ENCODE results near the gene TMEM181. TPM values are rescaled to one million over a fixed set of nuclear protein-coding genes. Genes with fewer than 3 reads are reported as not detected.
"Not testable (repeated sequence)": the region's sequence is repeated elsewhere in the genome, so short reads cannot be mapped to it uniquely, and the experiment has no call there.

TMEM181 gene
- polyA plus RNA-seq, 4 donors = 20.5 to 24.7 (median 22.5) TPM

DNA sequence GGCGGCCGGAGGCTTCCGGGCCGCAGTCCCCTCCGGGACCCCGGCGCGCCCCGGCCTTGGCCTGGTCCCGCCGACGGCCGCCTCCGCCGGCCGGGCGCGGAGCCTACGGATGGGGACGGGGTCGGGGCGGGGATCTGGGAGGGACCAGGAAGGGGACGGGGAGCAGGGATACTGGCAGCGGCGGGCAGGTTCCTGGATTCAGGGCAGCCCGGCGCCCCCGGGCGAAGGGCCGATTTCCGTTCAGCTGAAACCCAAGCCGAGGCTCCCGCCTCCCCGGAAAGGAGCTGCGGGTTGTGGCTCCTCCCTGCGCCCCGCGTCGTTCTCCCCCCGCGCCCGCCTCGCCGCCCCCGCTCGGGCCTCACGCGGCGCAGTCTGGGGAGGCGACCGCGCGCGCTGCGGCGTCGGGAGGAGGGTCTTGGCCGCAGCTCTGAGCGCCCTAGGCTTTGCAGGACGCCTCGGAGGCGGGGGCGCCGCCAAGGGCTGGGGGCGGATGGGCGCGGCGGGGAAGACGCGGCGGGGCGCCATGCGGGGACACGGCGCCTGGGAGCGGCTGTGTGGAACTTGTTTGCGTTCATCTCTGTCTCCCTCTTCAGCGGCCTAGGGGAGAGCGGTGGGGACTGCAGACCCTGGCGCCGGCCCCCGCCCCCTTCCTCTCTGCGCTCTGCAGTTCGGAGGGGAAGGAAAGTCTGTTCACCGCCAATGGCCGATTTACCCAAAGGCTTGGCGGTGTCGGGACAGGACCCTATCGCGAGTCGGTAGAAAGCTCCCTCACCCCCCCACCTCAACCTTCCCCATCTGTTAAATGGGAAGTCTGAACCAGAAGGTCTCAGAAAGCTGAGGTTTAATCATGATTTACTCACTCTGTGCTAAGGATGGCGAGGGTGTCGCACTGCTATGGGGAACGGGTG, 22.7 kb upstream of the TMEM181 start:
- DNase-seq (ENCODE audit: low read depth in 4 of 4, low spot score in 2 of 4) = no peak

DNA sequence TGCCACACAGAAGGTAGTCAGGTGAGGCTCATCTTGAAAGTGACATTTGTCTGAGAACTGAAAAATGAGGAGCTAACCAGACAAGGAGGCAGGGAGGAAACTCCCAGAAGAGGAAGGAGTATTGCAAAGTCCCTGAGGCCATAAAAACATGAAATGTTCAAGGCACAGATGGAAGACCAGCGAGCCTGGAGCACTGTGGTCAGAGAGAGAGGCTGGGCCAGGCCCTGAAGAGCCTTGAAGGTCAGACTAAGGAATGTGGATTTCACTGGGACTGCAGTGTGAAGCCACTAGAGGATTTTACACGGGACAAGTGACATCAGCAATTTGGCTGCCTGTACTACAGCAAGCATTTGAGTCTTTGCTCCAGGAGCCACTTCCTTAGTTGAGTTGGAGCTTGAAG, 21.1 kb upstream of the TMEM181 start:
- DNase-seq (ENCODE audit: low read depth in 4 of 4, low spot score in 2 of 4) = no peak

DNA sequence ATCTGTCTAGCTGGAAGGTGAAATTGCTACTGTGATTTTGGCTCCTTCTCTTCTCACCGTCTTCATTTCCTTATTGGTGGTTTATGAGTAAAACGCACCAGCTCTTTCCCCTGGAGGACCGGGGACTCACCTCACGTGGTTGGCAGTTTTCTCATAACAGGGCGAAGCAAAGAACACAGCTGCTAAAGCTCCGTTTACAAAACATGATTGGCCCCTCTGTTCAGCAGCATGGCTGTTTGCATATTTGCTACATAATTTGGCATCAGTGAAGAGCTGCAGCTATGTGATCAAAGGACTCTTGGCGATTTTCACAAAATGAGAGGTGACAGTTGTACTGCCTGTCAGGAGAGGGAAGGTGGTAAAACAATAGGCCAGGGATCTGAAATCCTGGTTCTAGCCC, 20.5 kb upstream of the TMEM181 start:
- DNase-seq (ENCODE audit: low read depth in 4 of 4, low spot score in 2 of 4) = no peak

DNA sequence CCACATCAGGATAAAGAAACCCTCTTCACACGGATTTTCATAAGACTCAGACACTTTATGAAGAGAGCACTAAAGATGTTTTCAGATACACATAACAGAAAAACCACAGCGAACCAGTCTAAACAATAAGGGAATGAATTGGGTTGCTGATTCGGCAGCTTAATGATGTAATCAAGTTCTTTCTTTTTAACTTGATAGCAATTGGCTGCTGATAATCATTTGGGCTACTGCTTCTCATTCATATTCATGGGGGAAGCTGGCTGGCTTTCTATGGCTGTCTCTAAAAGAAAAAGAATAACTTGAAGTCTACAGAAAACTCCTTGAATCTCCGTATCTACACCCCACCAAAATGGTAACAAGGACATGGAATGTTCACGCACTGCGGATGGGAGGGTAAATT, 20.0 kb upstream of the TMEM181 start:
- no peak for DNase-seq (ENCODE audit: low read depth in 4 of 4, low spot score in 2 of 4)

DNA sequence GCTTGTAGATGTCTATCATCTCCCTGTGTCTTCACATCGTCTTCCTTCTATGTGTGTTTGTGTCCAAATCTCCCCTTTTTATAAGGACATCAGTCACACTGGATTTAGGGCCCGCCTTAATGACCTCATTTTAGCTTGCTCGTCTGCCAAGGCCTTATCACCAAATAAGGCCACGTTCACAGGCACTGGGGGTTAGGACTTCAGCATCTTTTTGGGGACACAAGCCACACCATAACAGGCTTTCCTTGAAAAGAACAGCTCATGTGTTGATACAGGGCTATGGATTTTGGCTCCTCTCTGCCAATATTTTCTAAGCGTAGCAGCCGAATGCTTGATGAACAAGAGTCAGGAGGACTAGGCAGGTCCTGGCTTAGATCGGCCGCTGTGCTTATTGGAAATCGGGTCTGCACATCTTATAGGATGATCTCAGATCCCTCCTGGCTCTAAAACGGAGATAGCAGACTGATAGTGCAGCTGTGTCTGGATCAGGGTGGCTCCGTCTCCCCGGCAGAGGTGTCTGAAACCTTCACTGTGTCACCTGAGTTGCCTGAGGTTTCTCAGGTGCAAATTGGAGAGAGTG, 16.2 kb upstream of the TMEM181 start:
- no peak for DNase-seq (ENCODE audit: low read depth in 4 of 4, low spot score in 2 of 4)

DNA sequence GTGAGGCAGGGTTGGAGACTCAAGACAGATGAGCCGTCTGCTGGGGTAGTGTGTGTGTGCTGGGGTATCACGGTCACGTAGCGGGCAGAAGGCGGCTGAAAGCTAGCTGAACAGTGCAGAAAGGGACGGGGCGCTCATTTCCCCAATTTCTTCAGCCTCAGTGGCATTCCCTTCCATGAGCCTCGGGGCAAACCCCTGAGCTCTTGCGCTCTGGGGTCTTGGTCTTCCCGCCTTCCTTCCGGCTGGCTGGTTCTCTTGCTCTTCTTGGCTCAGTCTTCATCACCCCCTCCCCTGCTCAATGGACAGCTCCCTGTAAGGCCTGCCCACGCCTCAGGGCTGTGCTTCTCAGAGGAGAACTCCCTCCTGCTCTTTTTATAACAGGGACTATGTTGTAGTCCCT, 15.5 kb upstream of the TMEM181 start:
- DNase-seq (ENCODE audit: low read depth in 4 of 4, low spot score in 2 of 4) = no peak

DNA sequence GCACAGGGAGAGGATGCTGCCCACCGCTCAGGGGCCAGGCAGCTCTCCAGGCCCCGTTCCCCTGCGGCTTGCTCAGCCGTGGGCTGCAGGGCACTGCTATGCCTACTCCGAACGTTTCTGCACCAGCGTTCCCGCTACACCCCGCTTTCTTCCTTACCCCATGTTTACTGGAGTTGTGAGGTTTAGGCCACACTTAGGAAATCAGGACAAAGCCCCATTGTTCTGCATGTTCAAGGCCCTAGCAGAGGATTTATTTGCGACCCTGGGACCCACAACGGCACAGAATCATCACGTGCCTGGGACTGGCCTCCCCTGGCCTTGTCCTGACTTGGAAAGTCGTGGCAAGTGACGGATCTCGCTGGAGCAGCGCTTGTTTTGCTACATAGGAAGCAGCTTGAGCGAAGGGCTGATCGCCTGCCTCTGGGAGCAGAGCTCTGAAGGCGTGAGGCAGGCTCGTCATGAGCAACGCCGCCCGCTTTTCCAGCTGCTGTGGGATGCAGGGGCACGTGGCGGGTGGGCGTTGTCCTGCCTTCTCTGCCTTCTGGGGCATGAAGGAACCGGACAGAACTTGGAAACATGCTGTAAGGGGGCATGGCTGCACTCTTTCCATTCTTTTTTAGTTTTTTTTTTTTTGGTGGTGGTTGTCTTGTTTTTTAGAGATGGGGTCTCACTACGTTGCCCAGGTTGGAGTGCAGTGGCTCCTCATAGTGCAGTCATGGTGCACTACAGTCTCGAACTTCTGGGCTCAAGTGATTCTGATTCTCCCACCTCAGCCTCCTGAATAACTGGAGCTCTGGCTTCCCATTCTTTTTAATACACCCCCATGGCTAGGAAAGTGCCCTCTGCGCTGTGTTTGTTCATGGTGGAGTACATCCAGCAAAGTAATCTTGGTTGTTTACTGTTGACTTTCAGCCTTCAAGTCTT, 14.6 kb upstream of the TMEM181 start:
- no peak for DNase-seq (ENCODE audit: low read depth in 4 of 4, low spot score in 2 of 4)

DNA sequence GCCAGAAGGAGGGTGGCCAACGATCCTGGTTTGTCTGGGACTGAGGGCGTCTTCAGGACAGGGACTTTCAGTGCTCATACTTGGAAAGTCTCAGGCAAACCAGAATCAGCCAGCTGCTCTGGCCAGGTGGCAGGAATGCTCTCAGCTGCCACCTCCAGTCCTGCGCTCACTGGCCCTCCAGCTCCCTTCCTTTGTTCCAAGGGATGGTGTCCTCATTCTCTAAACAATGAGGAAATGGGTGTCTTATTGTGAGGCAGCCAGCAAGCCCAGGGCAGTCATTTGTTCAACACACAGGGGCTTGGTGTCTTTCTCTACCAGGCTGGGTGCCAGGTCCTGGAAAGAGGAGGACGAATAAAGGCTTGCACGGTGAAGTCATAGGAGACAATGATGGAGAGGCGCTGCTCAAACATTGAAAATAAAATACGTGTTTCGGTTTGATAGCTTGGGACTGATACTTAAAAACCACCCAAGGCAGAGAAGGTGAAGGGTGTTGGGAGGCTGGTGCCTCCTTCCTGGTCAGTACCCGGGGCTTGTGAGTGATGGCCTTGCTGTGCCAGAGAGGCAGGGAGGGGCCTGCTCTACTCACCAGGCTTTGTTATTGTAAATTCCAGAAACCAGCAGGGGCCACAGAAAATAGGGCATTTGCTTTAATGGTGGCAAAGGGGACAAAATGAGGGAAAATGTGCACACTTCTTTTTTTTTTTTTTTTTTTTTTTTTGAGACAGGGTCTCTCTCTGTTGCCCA, 11.3 kb upstream of the TMEM181 start:
- no peak for DNase-seq (ENCODE audit: low read depth in 4 of 4, low spot score in 2 of 4)

DNA sequence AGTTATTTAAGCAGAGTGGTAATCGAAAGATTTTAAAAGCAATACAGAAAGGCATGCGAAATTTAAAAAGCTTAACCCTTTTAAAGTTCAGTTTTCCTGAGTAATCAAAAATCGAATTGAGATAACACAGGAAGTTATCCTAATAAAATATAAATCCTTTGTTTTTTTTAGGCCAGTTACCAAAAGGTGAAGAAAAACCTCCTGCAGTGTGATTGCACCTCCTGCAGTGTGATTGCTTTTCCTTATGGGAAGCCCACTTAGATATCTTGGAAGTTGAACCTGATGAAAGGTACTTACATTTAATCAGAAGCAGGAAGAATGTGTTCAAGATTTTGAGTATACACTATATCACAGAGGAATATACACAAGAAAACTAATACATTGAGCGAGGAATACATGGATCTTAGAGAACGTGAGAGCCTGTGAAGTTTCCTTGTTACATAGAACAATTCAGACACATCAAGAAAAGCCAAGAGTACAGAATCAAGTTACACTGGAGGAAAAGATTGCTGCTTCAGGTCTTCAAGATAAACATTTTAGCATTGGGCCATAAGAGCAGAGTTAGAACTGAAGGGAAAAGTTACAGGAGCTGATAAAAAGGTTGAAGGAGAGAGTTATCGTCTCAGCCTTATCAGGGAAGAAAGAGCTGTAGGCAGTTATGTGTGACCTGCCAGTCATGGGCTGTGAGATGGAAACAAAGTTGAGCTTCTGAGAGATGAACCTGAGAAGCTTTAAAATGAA, 7.7 kb upstream of the TMEM181 start:
- DNase-seq (ENCODE audit: low read depth in 4 of 4, low spot score in 2 of 4) = no peak

DNA sequence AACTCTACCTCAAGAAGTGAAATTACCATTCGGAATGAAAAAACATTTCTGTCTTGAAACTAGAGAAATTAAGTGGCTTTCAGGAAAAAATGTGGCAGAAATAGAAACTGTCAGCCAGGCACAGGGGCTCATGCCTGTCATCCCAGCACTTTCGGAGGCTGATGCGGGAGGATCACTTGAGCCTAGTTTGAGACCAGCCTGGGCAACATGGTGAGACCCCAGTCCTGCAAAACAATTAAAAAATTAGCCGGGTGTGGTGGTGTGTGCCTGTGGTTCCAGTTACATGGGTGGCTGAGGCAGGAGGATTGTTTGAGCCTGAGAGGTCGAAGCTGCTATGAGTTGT, 7.1 kb upstream of the TMEM181 start:
- DNase-seq (ENCODE audit: low read depth in 4 of 4, low spot score in 2 of 4) = no peak

DNA sequence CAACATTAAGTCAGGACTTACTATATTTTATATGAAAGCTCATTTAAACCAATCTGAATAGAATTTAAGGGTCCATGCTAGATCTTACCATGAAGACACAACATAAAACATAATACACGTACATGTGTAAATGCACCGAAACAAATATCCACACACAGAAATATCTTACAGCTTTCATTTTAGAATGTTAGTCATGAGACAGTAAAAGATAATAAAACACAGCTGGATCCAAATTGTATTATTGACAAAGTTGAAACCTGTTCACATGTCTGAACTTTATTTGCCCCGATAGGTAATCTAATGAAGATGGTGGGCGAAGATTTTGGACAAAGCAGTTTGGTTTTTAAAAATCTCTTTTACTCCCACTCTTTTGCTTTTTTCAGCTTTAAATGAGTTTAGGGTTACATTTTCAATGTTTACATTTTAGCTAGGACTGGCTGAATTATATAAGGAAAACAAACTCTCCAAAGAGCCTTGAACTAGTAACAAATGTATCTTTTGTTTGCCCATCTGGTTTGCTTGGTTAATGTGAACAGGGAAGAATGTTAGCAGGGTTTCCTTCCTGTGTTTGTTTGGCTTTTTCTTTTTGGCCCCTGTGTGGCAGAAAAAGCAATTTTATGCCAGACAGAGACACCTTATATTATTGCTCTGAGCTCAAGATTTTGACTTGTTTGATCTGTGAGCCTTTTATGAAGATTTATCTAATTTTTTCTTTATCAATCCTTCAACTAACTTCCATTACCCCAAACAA, 5.1 kb upstream of the TMEM181 start:
- DNase-seq (ENCODE audit: low read depth in 4 of 4, low spot score in 2 of 4) = no peak

DNA sequence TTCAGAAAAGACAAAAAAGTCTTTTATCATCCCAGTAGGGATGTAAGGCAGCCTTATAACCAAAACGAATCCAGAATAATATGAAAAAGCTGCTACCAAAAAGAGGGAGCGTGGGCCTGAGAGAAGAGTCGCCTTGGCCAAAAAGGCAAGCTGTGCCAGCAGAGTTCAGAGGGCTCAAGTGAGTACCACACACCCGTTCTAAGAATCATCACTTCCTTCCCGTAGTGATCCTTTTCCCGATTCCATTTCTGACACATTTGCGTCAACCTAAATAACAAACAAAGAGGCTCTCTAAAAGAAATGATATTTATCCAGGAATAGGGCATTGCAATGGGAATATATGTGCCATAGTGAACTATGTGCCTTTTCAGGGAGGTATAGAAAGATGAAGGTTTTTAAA, 3.8 kb upstream of the TMEM181 start:
- DNase-seq (ENCODE audit: low read depth in 4 of 4, low spot score in 2 of 4) = no peak

DNA sequence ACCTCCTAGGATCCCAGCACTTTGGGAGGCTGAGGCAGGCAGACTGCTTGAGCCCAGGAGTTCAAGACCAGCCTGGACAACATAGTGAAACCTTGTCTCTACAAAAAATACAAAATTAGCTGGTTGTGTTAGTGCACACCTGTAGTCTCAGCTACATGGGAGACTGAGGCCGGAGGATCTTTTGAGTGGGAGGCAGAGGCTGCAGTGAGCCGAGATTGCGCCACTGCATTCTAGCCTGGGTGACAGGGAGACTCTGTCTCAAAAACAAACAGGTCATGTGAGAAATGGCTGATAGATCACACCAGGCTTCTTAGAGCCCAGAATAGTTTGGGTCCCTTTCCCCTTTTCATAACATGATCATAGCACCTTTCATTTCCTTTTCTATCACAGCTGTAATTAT, 2.8 kb upstream of the TMEM181 start:
- DNase-seq (ENCODE audit: low read depth in 4 of 4, low spot score in 2 of 4) = not testable (repeated sequence)

DNA sequence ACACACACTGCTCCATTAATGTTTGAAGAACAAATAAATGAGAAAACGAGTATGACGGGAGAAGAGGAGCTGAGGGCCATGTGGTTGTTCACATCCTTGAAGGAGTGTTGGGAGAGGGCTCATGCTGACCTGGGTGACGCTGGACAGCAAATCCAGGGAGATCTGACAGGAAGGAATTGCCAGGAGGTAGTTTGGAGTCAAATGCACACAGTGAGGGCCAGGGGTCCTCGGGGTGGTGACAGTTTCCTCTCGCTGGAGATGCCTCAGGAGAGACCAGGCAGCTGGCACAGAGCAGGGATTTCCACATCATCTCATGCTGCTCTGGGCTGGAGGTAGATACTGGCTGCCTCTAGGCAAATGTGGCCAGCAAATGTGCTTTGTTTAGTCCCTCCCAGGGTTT, 2.0 kb upstream of the TMEM181 start:
- DNase-seq (ENCODE audit: low read depth in 4 of 4, low spot score in 2 of 4) = no peak

DNA sequence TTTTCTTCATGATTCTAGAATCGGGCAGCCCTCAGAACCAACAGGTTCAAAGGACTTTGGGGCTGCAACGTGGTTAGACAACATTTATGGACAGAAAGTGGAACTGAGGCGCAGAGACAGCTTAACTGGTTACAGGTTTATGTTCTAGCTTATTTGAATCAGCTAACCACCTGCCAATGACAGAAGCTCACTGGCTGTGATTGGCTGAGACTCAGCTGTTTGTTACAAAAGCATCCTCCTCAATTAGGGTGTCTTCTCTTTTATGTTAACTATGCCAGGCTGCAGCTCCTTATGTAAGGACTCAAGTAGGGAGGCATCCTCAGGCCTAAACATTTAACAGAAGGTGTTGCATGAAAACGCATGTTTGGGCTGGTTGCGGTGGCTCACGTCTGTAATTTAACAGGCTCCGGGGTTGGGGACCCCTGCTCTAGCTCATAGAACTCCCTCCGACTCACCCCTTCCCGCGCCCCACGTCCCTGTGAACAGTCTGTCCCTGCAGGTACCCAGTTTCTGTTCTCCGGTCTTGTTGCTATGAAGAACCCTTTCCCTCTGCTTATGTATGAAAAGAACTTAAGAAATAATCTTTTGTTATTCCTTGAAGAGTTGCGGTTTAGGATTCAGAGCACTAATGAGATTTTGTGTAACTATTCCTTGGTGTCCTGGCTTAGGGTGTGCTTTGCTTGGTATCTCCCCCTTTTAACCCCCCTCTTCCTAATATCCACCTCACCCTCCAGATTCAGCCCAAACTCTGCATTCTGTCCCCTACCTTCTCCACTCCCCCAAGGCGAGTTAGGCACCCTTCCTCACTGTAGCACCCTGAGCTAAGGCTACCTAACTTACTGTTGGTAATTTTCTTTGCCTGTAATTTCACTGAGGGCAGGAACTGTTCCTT, 1.2 kb upstream of the TMEM181 start:
- DNase-seq (ENCODE audit: low read depth in 4 of 4, low spot score in 2 of 4) = no peak

DNA sequence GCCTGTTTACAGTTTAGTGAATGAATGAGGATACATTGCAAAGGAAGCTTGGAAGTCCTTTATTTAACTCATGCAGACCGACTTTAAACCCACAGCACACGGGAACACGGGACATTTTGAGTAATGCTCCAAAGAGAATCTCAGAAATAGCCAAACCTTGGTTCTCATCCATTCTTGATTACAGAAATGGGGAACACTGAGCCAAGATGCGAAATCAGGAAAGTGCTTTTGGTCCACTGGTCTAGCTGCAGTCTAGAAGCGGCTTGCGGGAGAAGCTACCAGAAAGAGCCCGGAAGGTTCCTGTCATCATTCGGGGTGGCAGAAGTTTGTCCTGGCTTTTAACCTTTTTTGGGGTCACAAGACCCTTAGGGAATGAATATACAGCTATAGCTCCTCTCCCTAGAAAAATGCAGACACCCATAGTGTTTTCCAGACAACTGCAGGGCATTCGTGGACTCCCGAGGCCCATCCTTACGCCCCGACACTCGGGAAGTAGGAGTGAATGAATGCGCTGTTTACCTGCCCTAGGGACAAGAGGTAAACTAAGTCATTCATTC, 475 bp upstream of the TMEM181 start:
- no peak for DNase-seq (ENCODE audit: low read depth in 4 of 4, low spot score in 2 of 4)

DNA sequence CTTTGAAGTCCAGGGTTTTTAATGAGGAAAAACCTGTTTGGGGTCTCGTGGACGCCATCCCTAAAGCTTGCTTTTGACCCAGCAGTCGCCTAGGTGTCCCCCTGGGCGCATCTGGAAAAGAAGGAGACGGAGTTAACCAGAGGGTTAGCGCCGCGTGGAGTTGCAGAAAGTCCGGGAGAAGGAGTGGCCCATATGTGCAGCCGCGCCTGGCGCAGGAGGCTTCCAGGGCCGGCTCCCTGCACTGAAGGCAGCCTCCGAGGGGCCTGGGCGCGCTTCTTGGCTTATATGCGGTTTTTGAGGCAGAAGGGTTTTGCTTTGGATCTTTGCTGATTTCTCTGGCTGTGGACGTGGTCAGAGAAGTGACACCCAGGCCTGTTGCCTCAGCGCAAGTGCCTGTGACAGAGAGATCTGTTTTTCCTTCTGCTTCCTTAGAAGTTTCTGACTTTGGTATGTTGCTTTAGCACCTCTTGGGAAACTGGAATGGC, 987 bp downstream of the TMEM181 start:
- no peak for DNase-seq (ENCODE audit: low read depth in 4 of 4, low spot score in 2 of 4)

Data from left renal cortex interstitium (tissue), 4 donors.